Renal pelvis (tissue), 4 donors: Measurements from ENCODE around the gene NLGN4X. TPM values are rescaled to one million over a fixed set of nuclear protein-coding genes. Genes with fewer than 3 reads are reported as not detected.

Experiments
- DNase-seq: peaks from one replicate; pipeline ENCODE4 v3.0.0-alpha.2; 2013
- polyA plus RNA-seq, 3 donors: library from polyadenylated mRNA; unstranded; fragments of 120-200 nt; gene quantifications; one replicate each; pipeline ENCODE4 v1.2.1, GENCODE V29; 2013; ENCODE audit not compliant: insufficient read length in 3 of 3

The NLGN4X gene
- polyA plus RNA-seq, 3 donors = 8.7 to 13.1 (median 11.4) TPM

GRCh38 chrX:6169407-6169806 is 59.3 kb downstream of the NLGN4X start:
- DNase-seq = no peak

GRCh38 chrX:6163721-6164120 is 64.9 kb downstream of the NLGN4X start:
- DNase-seq = no peak

- DNase-seq = no peak
Measured at GRCh38 chrX:6159468-6159867, 69.2 kb downstream of the NLGN4X start.

GRCh38 chrX:6151971-6152370 is 76.7 kb downstream of the NLGN4X start:
- no peak for DNase-seq

GRCh38 chrX:6149060-6149872 is 79.4 kb downstream of the NLGN4X start:
- no peak for DNase-seq

- no peak for DNase-seq
Measured at GRCh38 chrX:6134255-6134654, 94.4 kb downstream of the NLGN4X start.

- no peak for DNase-seq
Measured at GRCh38 chrX:6132970-6133369, 95.7 kb downstream of the NLGN4X start.

- no peak for DNase-seq
Measured at GRCh38 chrX:6131287-6131686, 97.4 kb downstream of the NLGN4X start.

- no peak for DNase-seq
Measured at GRCh38 chrX:6129195-6129594, 99.5 kb downstream of the NLGN4X start.

GRCh38 chrX:6120329-6120728 is 108.3 kb downstream of the NLGN4X start:
- no peak for DNase-seq

- no peak for DNase-seq
Measured at GRCh38 chrX:6095469-6095868, 133.2 kb downstream of the NLGN4X start.

GRCh38 chrX:6074532-6074931 is 154.1 kb downstream of the NLGN4X start:
- DNase-seq = no peak

GRCh38 chrX:6071731-6072130 is 156.9 kb downstream of the NLGN4X start:
- DNase-seq = no peak

GRCh38 chrX:6067600-6067999 is 161.1 kb downstream of the NLGN4X start:
- DNase-seq = no peak

- peak; percentile 19 for DNase-seq
Measured at GRCh38 chrX:6053141-6053540, 175.5 kb downstream of the NLGN4X start.

- no peak for DNase-seq
Measured at GRCh38 chrX:6052111-6052745, 176.4 kb downstream of the NLGN4X start.

- DNase-seq = no peak
Measured at GRCh38 chrX:6049132-6049531, 179.5 kb downstream of the NLGN4X start.

GRCh38 chrX:6041630-6042029 is 187.0 kb downstream of the NLGN4X start:
- DNase-seq = no peak

- no peak for DNase-seq
Measured at GRCh38 chrX:6029014-6029413, 199.7 kb downstream of the NLGN4X start.

GRCh38 chrX:6026980-6027379 is 201.7 kb downstream of the NLGN4X start:
- peak; percentile 8 for DNase-seq

- DNase-seq = no peak
Measured at GRCh38 chrX:6026429-6026828, 202.2 kb downstream of the NLGN4X start.

GRCh38 chrX:6024204-6024603 is 204.5 kb downstream of the NLGN4X start:
- no peak for DNase-seq

GRCh38 chrX:6021316-6022091 is 207.2 kb downstream of the NLGN4X start:
- peak; percentile 26 for DNase-seq
